ENCODE results near the gene LSM10. TPM values are rescaled to one million over a fixed set of nuclear protein-coding genes. Genes with fewer than 3 reads are reported as not detected.
A peak's percentile ranks its signal among the peaks of the same experiment; 100 is the strongest.

LSM10 gene
- total RNA-seq, 1 donor from 2014 or later, result 45.2 TPM

DNA sequence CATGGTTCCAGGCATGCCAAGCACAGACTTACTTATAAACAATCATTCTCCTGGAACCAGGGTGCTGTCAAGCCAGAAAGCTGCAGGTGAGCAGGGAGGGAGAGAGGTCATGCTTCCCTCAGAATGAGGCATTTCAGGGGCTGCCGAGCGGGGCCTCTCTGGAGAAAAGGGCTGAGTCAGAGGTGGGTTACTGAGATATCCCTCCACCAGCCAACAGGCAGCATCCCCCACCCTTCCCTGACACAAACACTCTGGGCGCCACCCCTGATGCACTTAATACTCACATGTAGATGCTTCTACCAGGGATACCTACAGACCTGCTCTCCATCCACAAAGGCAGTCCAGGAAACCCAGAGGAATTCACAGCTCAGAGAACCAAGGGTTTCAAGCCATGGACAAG, 25.1 kb downstream of the LSM10 start:
- Histone ChIP-seq H3K4me1 (peaks cover 75% of the 10 kb centered on the region), H3K27me3 (no peaks in the 10 kb centered on the region), H3K36me3 (no peaks in the 10 kb centered on the region), H3K9me3 (no peaks in the 10 kb centered on the region), H3K27ac (peak overlapping the region; percentile 96), H3K4me3 (no peak overlapping the region)
- no peak for TF ChIP-seq POLR2A (IDR thresholded peaks at IDR 0.05)
- TF ChIP-seq, protein P1, sequence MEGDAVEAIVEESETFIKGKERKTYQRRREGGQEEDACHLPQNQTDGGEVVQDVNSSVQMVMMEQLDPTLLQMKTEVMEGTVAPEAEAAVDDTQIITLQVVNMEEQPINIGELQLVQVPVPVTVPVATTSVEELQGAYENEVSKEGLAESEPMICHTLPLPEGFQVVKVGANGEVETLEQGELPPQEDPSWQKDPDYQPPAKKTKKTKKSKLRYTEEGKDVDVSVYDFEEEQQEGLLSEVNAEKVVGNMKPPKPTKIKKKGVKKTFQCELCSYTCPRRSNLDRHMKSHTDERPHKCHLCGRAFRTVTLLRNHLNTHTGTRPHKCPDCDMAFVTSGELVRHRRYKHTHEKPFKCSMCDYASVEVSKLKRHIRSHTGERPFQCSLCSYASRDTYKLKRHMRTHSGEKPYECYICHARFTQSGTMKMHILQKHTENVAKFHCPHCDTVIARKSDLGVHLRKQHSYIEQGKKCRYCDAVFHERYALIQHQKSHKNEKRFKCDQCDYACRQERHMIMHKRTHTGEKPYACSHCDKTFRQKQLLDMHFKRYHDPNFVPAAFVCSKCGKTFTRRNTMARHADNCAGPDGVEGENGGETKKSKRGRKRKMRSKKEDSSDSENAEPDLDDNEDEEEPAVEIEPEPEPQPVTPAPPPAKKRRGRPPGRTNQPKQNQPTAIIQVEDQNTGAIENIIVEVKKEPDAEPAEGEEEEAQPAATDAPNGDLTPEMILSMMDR (IDR thresholded peaks at IDR 0.05), result no peak
- DNase-seq (ENCODE audit: extremely low spot score in 2 of 2), result no peak
- intact Hi-C loops (cut with DNase I), result no loop called here

DNA sequence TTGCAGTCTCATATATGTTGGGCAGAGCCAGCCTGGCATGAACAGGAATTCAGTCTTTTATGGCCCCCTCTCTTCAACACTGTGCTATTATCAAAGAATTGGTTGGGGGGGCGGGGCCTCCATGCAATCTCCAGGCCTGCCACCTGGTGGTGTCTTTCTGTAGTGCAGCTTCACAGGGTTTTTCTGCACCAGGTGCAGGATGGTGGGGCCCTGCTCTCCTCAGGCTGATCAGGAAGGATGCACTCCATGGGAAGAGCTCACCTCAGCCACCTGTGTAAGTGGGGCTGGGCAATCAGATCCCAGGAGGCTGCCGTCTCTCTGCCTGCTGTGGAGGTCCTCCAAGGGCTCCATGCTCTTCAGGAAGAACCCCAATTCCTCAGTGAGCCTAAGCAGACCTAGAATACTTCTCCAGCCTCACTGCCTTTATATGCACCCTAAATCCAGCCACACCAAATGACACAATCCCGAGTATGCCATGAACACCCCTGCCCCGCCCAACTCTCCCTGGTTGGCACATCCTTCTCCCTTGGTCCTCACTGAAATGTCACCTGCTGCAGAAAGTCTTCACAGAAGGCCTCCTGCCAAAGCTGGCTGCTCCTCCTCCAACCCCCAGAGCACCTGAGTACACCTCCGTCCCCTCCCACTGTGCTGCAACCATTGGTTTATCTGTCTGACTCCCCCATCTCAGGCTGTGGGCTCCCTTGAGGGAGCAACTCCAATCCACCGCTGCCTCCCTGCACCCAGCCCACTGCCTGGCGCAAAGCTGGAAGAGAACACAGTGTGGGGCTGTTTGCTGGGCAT, 28.4 kb downstream of the LSM10 start:
- Histone ChIP-seq H3K4me1 (peaks cover 80% of the 10 kb centered on the region), H3K27me3 (no peaks in the 10 kb centered on the region), H3K27ac (peak overlapping the region; percentile 17), H3K36me3 (no peaks in the 10 kb centered on the region), H3K9me3 (no peaks in the 10 kb centered on the region), H3K4me3 (no peak overlapping the region)
- intact Hi-C loops (cut with DNase I), result no loop called here
- TF ChIP-seq, protein P1 (IDR thresholded peaks at IDR 0.05), result peak; percentile 91 to 94 (median 92)
- no peak for TF ChIP-seq POLR2A (IDR thresholded peaks at IDR 0.05)
- TF ChIP-seq POLR2AphosphoS5 (IDR thresholded peaks at IDR 0.05; ENCODE audit: insufficient read depth in 1 of 2, low read depth in 1 of 2), result peak in 1 of 2 donors; percentile 60
- no peak for DNase-seq (ENCODE audit: extremely low spot score in 2 of 2)

DNA sequence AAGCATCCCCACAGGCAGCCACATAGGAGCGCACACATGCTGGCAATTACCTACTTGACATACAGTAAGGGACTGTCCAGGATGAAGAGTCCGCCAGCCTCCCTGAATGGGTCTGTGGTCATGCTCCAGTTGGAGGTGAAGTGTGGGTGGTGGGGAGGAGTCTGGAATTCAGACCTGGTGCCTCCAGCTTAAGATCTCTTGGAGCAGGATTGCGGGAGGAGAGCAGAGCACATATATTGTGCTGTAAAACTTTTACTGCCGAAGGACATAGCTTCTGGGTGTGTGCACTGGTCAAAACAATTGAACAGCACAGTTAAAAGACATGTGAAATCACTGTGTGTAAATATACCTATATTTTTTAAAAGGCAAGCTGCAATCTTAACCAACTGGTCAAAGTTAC, 29.9 kb downstream of the LSM10 start:
- Histone ChIP-seq H3K4me1 (peaks cover 65% of the 10 kb centered on the region), H3K9me3 (no peaks in the 10 kb centered on the region), H3K27me3 (no peaks in the 10 kb centered on the region), H3K36me3 (peaks cover 0 to 1% of the 10 kb centered on the region in 2 donors), H3K27ac (no peak overlapping the region), H3K4me3 (no peak overlapping the region)
- DNase-seq (ENCODE audit: extremely low spot score in 2 of 2), result no peak
- intact Hi-C loops (cut with DNase I), result no loop called here
- TF ChIP-seq, protein P1 (IDR thresholded peaks at IDR 0.05), result no peak
- TF ChIP-seq POLR2A (IDR thresholded peaks at IDR 0.05), result no peak
- TF ChIP-seq POLR2AphosphoS5 (IDR thresholded peaks at IDR 0.05; ENCODE audit: insufficient read depth in 1 of 2, low read depth in 1 of 2), result no peak

DNA sequence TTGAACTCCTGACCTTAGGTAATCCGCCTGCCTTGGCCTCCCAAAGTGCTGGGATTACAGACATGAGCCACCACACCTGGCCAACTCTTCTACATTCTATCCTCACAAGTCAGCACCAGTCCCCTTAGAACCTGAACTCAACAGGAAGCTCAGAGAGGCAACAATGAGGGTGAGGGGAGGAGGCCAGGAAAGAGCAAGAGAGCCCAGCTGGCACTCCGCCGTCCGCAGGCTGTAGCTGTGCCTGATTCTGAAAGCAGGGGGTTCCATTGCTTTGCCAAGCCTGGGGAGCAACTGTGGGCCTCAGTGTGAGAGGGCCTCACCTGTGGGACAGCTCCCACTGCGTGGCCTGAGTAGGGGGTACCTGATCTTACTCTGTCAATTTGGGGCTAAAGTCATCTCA, 30.6 kb downstream of the LSM10 start:
- H3K4me3 ChIP-seq, result no peak overlapping the region
- peaks cover 60% of the 10 kb centered on the region for H3K4me1 ChIP-seq
- H3K27ac ChIP-seq, result peak overlapping the region; percentile 70
- H3K27me3 ChIP-seq, result no peaks in the 10 kb centered on the region
- intact Hi-C loops (cut with DNase I), result no loop called here
- DNase-seq (ENCODE audit: extremely low spot score in 2 of 2), result no peak
- peaks cover 0 to 9% of the 10 kb centered on the region in 2 donors for H3K36me3 ChIP-seq
- H3K9me3 ChIP-seq, result no peaks in the 10 kb centered on the region
- TF ChIP-seq POLR2A (IDR thresholded peaks at IDR 0.05) (no peak), POLR2AphosphoS5 (IDR thresholded peaks at IDR 0.05; ENCODE audit: insufficient read depth in 1 of 2, low read depth in 1 of 2) (no peak)
- TF ChIP-seq, protein P1 (IDR thresholded peaks at IDR 0.05), result no peak

DNA sequence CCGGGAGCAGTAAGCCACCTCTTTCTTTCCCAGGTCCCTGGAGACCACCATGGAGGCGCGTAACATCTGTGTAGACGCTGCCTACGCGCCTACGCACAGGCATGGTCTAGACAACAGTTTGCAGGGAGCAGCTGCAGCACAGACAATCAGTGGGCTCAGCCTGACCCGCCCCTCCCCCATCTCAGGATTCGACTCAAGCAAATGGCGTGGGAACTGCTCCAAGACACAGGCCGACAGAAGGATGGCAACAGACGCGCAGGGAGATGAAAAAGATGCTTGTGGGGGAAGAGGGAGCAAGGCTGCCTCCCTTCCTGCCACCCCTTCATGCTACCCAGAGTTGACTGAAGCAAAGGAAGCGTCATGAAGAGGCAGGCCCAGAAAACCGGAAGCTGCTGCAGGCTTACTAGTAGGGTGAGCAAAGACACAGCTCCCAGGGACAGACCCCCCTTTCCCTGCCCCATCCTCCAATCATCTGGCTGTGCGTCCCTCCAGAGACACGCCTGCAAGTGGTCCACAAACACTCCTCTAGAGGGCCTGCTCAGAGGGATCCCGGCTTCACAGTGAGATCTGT, 31.5 kb downstream of the LSM10 start:
- DNase-seq (ENCODE audit: extremely low spot score in 2 of 2), result no peak
- TF ChIP-seq POLR2A (IDR thresholded peaks at IDR 0.05) (no peak), POLR2AphosphoS5 (IDR thresholded peaks at IDR 0.05; ENCODE audit: insufficient read depth in 1 of 2, low read depth in 1 of 2) (no peak)
- TF ChIP-seq, protein P1 (IDR thresholded peaks at IDR 0.05), result no peak
- intact Hi-C loops (cut with DNase I), result no loop called here

More for the DNA sequence above, 31.5 kb downstream of the LSM10 start:
- peak overlapping the region in 1 of 2 donors; percentile 1 for H3K4me3 ChIP-seq
- H3K27me3 ChIP-seq, result no peaks in the 10 kb centered on the region
- H3K36me3 ChIP-seq, result peaks cover 0 to 12% of the 10 kb centered on the region in 2 donors
- no peaks in the 10 kb centered on the region for H3K9me3 ChIP-seq
- peaks cover 51% of the 10 kb centered on the region for H3K4me1 ChIP-seq
- H3K27ac ChIP-seq, result peak overlapping the region; percentile 70

Measured in vagina (tissue), 2 donors.